ENCODE results near the gene TMEM59. TPM values are rescaled to one million over a fixed set of nuclear protein-coding genes. Genes with fewer than 3 reads are reported as not detected.

Gene TMEM59
- total RNA-seq, 4 donors from 2014 or later: 70.1 to 537 (median 210) TPM

- H3K4me3 ChIP-seq: no peak overlapping the region
- no peaks in the 10 kb centered on the region for H3K4me1 ChIP-seq
- no peaks in the 10 kb centered on the region for H3K9me3 ChIP-seq
- DNase-seq: no peak
- peaks cover 0 to 4% (median 0%) of the 10 kb centered on the region in 3 donors for H3K36me3 ChIP-seq
- H3K27ac ChIP-seq: no peak overlapping the region
- TF ChIP-seq POLR2A (IDR thresholded peaks at IDR 0.05): no peak
- TF ChIP-seq CTCF (IDR thresholded peaks at IDR 0.05): no peak
- H3K27me3 ChIP-seq: no peaks in the 10 kb centered on the region
Measured at GRCh38 chr1:54069791-54070170, 16.8 kb upstream of the TMEM59 start.

GRCh38 chr1:54064299-54064698 lies 11.3 kb upstream of the TMEM59 start:
- Histone ChIP-seq H3K4me1 (no peaks in the 10 kb centered on the region), H3K4me3 (no peak overlapping the region), H3K27me3 (no peaks in the 10 kb centered on the region), H3K27ac (no peak overlapping the region), H3K36me3 (no peaks in the 10 kb centered on the region), H3K9me3 (no peaks in the 10 kb centered on the region)
- no peak for TF ChIP-seq CTCF (IDR thresholded peaks at IDR 0.05)
- TF ChIP-seq POLR2A (IDR thresholded peaks at IDR 0.05): no peak
- DNase-seq: no peak

- no peaks in the 10 kb centered on the region for H3K9me3 ChIP-seq
- peak overlapping the region; percentile 58 to 95 (median 88) for H3K4me3 ChIP-seq
- no peak for DNase-seq
- H3K4me1 ChIP-seq: peaks cover 0 to 35% (median 9%) of the 10 kb centered on the region in 4 donors
- peak overlapping the region in 1 of 4 donors; percentile 98 for H3K27ac ChIP-seq
- peak in 1 of 6 experiments; percentile 3 for TF ChIP-seq CTCF (IDR thresholded peaks at IDR 0.05)
- no peak for TF ChIP-seq POLR2A (IDR thresholded peaks at IDR 0.05)
- H3K27me3 ChIP-seq: no peaks in the 10 kb centered on the region
- no peaks in the 10 kb centered on the region for H3K36me3 ChIP-seq
Measured at GRCh38 chr1:54054438-54054749, 1.4 kb upstream of the TMEM59 start.

GRCh38 chr1:54053745-54054437 lies 887 bp upstream of the TMEM59 start:
- TF ChIP-seq POLR2A (IDR thresholded peaks at IDR 0.05): no peak
- TF ChIP-seq CTCF (IDR thresholded peaks at IDR 0.05): no peak
- Histone ChIP-seq H3K9me3 (no peaks in the 10 kb centered on the region), H3K27ac (peak overlapping the region; percentile 88 to 99 (median 98)), H3K4me3 (peak overlapping the region; percentile 58 to 95 (median 88)), H3K36me3 (no peaks in the 10 kb centered on the region), H3K4me1 (peaks cover 0 to 40% (median 10%) of the 10 kb centered on the region in 4 donors), H3K27me3 (no peaks in the 10 kb centered on the region)
- no peak for DNase-seq

GRCh38 chr1:54052431-54052933 lies 522 bp downstream of the TMEM59 start:
- TF ChIP-seq CTCF (IDR thresholded peaks at IDR 0.05) (no peak), POLR2A (IDR thresholded peaks at IDR 0.05) (no peak)
- H3K9me3 ChIP-seq: no peaks in the 10 kb centered on the region
- DNase-seq: peak in 2 of 3 donors; percentile 50 to 56
- peak overlapping the region; percentile 88 to 99 (median 98) for H3K27ac ChIP-seq
- H3K36me3 ChIP-seq: no peaks in the 10 kb centered on the region
- peaks cover 0 to 54% (median 16%) of the 10 kb centered on the region in 4 donors for H3K4me1 ChIP-seq
- no peaks in the 10 kb centered on the region for H3K27me3 ChIP-seq
- H3K4me3 ChIP-seq: peak overlapping the region; percentile 58 to 95 (median 88)

All from Peyer's patch (tissue), 4 donors.